GM12878 (cell line): Measurements from ENCODE around the gene FGF13. TPM values are rescaled to one million over a fixed set of nuclear protein-coding genes. Genes with fewer than 3 reads are reported as not detected.

Source experiments
- ATAC-seq: fragments of 200-7000 bp; cut with Tn5 transposase; 3 replicates; pipeline ENCODE4 v1.9.1; 2020; ENCODE audit warnings: mild to moderate bottlenecking, moderate library complexity
- BruUV-seq: library from RNA; stranded (reverse); fragments of 400-500 nt; replicated peaks from 2 replicates; lab custom pipeline; 2021; lab: Mats Ljungman, UMichigan
- CTCF ChIA-PET: fragments of 300-600 bp; sonication (Branson Sonifier 250); formaldehyde crosslinking; extraction: SDS; loops from one replicate; lab custom pipeline; 2021; ENCODE audit warnings: inconsistent platforms; lab: Yijun Ruan, JAX
- POLR2A ChIA-PET: fragments of 350-600 bp; formaldehyde crosslinking; extraction: SDS; loops from one replicate; lab custom pipeline; 2021; ENCODE audit warnings: inconsistent platforms; lab: Charles Lee
- RAD21 ChIA-PET: fragments of 300-600 bp; sonication (Branson Sonifier 250); formaldehyde crosslinking; loops from one replicate; lab custom pipeline; 2023; ENCODE audit warnings: antibody characterized with exemption; ENCODE audit not compliant: unreplicated experiment; lab: Charles Lee
- SMC1A ChIA-PET: fragments of 300-600 bp; sonication (Branson Sonifier 250); formaldehyde crosslinking; loops from one replicate; lab custom pipeline; 2023; ENCODE audit not compliant: unreplicated experiment, uncharacterized antibody; lab: Charles Lee
- DNase-seq: peaks from one replicate; pipeline ENCODE4 v3.0.0-alpha.2; 2011; ENCODE audit warnings: low read depth, low spot score
- FAIRE-seq: peaks from 3 replicates; lab custom pipeline; 2011; peaks lifted over from hg19 to GRCh38; lab: Jason Lieb, UNC
- H2AFZ ChIP-seq: 2 replicates; pipeline ENCODE4 v1.6.0; 2011; ENCODE audit warnings: low read depth, low read length, control low read depth; ENCODE audit not compliant: control insufficient read depth
- H3K27ac ChIP-seq: 2 replicates; pipeline ENCODE4 v1.5.1; 2011; ENCODE audit warnings: control low read depth; ENCODE audit not compliant: control insufficient read depth, insufficient read depth
- H3K27me3 ChIP-seq, 2 experiments: replicated peaks in 1 of 2; 2 replicates each; pipeline versions ENCODE4 v1.6.0 to v1.6.1; 2011; ENCODE audit warnings: low read length in 1 of 2; ENCODE audit not compliant: control insufficient read depth in 2 of 2, insufficient read depth in 2 of 2
- H3K36me3 ChIP-seq, 2 experiments: 2 replicates each; pipeline ENCODE4 v1.5.1; 2011; ENCODE audit warnings: low read length in 1 of 2; ENCODE audit not compliant: control insufficient read depth in 2 of 2, insufficient read depth in 2 of 2
- H3K4me1 ChIP-seq: 2 replicates; pipeline ENCODE4 v1.6.1; 2011; ENCODE audit warnings: mild to moderate bottlenecking, low read length, moderate library complexity, mixed read lengths; ENCODE audit not compliant: control insufficient read depth, insufficient read depth
- H3K4me2 ChIP-seq: 2 replicates; pipeline ENCODE4 v1.6.0; 2011; ENCODE audit warnings: control low read depth; ENCODE audit not compliant: control insufficient read depth, insufficient read depth
- H3K4me3 ChIP-seq: fragments of 200-600 bp; sonication (generic); 2 replicates; pipeline ENCODE4 v1.5.1; 2016
- H3K79me2 ChIP-seq: 2 replicates; pipeline ENCODE4 v1.6.0; 2011; ENCODE audit warnings: low read length; ENCODE audit not compliant: control insufficient read depth, insufficient read depth
- H3K9ac ChIP-seq: 2 replicates; pipeline ENCODE4 v1.8.0; 2011; ENCODE audit warnings: low read length, control low read depth, mixed read lengths; ENCODE audit not compliant: control insufficient read depth, insufficient read depth
- H3K9me3 ChIP-seq: replicated peaks from 3 replicates; pipeline ENCODE4 v1.5.1; 2011; ENCODE audit warnings: mild to moderate bottlenecking, low read length; ENCODE audit not compliant: control insufficient read depth, insufficient read depth
- H4K20me1 ChIP-seq: 2 replicates; pipeline ENCODE4 v1.6.0; 2011; ENCODE audit not compliant: control insufficient read depth, insufficient read depth
- BMI1 ChIP-seq: fragments of 450-650 bp; IDR thresholded peaks from 2 replicates; pipeline ENCODE4 v1.6.1; 2016; ENCODE audit warnings: mild to moderate bottlenecking, moderate library complexity, borderline replicate concordance
- GATAD2B ChIP-seq: fragments of 450-650 bp; conservative IDR thresholded peaks from 2 replicates; pipeline ENCODE4 v1.6.1; 2017; ENCODE audit warnings: low read depth, mild to moderate bottlenecking, moderate library complexity
- NR2C1 ChIP-seq: fragments of 450-650 bp; IDR thresholded peaks from 2 replicates; pipeline ENCODE4 v1.6.1; 2017; ENCODE audit warnings: antibody characterized with exemption, mild to moderate bottlenecking, moderate library complexity
- POLR2A ChIP-seq: IDR thresholded peaks from 2 replicates; pipeline ENCODE4 v1.6.1; 2011; ENCODE audit warnings: low read depth, mild to moderate bottlenecking, low read length
- RCOR1 ChIP-seq: conservative IDR thresholded peaks from 2 replicates; pipeline ENCODE4 v1.6.1; 2012; ENCODE audit warnings: low read depth, low read length, improper control_type of control experiment
- RFX5 ChIP-seq: IDR thresholded peaks from 2 replicates; pipeline ENCODE4 v1.6.1; 2011; ENCODE audit warnings: low read depth, low read length, improper control_type of control experiment
- SREBF2 ChIP-seq: IDR thresholded peaks from 2 replicates; pipeline ENCODE4 v1.6.1; 2012; ENCODE audit warnings: mild to moderate bottlenecking, low read length
- ZZZ3 ChIP-seq: IDR thresholded peaks from 2 replicates; pipeline ENCODE4 v1.6.1; 2011; ENCODE audit warnings: low read depth; ENCODE audit not compliant: control insufficient read depth, insufficient read length
- WGBS: methylation state at CpG from one replicate; pipeline ENCODE4 v1.1.6; 2016; ENCODE audit warnings: low lambda C conversion rate; ENCODE audit not compliant: insufficient replicate concordance, insufficient coverage; ENCODE audit errors: missing lambda C conversion rate; 5-methylcytosine and 5-hydroxymethylcytosine counted together
- in situ Hi-C: fragments of 300-500 bp; cut with MboI; formaldehyde crosslinking; loops from 9 replicates; pipeline ENCODE4 v1.14.3; 2018; ENCODE audit warnings: mixed read lengths
- intact Hi-C: fragments of 100-400 bp; cut with micrococcal nuclease; formaldehyde crosslinking; loops from one replicate; pipeline ENCODE4 v1.14.2; 2022; ENCODE audit not compliant: unreplicated experiment
- polyA plus RNA-seq, 11 experiments: library from polyadenylated mRNA; depleted of rRNA in 4 of 11; unstranded in 6 of 11; stranded (reverse) in 5 of 11; fragments of >200 nt; fragmentation: Nextera tagmentation in 4 of 11; fragmentation: Illumina TruSeq in 1 of 11; extraction: Ambion mirVana in 4 of 11; extraction: Trizol in 1 of 11; gene quantifications; 1 replicate in 1 of 11; 2 replicates in 10 of 11; pipeline versions ENCODE4 v1.2.1 to v1.2.3, GENCODE V29; 2011 to 2016; ENCODE audit warnings: inconsistent platforms in 2 of 11, missing spikeins in 2 of 11, low read depth in 1 of 11
- total RNA-seq, 4 experiments: library from RNA; depleted of rRNA in 3 of 4; stranded (reverse); fragments of >200 nt in 3 of 4; fragmentation: Illumina TruSeq in 1 of 4; extraction: Trizol in 1 of 4; gene quantifications; 2 replicates each; pipeline versions ENCODE4 v1.2.1 to v1.2.3, GENCODE V29; 2013 to 2021
- TF ChIP-seq, protein P1 (sequence below): fragments of 450-650 bp; IDR thresholded peaks from 2 replicates; pipeline ENCODE4 v1.6.1; 2017; ENCODE audit warnings: mild to moderate bottlenecking, low read depth, inconsistent platforms; ENCODE audit not compliant: poor library complexity, severe bottlenecking
- TF ChIP-seq, protein P2 (sequence below): IDR thresholded peaks from 2 replicates; pipeline ENCODE4 v1.6.1; 2012; ENCODE audit warnings: low read depth, low read length, improper control_type of control experiment

FGF13 gene
- total and polyA plus RNA-seq, 10 of the 15 experiments (the other 5 are each of a cell fraction or from before 2014, with no cell fraction given), result 0.08 to 0.68 (median 0.28) TPM; not detected in 1

DNA sequence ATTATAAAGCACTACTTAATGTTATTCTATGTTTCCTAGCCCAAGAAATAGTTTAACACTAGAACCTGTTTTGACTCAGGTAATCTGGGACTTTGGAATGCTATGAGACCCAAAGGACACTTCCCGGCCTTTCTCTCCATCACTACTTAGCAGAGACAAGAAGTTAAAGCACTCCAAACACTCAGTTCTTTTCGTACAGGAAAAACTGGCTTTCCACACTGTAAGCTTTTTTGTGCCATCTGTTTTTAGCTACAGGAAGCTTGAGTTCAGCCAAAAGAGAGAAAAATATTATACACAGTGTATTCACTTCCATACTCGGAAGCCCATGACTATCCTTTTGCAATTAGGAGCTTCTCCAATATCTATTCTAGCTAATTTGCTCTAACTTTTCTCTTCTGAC lies 7.9 kb upstream of the FGF13 start:
- DNase-seq (no peak), FAIRE-seq (no peak), ATAC-seq (no peak)
- TF ChIP-seq GATAD2B, result no peak
- no peak for TF ChIP-seq POLR2A
- TF ChIP-seq NR2C1, result no peak
- TF ChIP-seq SREBF2, result no peak
- TF ChIP-seq ZZZ3, result no peak
- TF ChIP-seq, protein P1, sequence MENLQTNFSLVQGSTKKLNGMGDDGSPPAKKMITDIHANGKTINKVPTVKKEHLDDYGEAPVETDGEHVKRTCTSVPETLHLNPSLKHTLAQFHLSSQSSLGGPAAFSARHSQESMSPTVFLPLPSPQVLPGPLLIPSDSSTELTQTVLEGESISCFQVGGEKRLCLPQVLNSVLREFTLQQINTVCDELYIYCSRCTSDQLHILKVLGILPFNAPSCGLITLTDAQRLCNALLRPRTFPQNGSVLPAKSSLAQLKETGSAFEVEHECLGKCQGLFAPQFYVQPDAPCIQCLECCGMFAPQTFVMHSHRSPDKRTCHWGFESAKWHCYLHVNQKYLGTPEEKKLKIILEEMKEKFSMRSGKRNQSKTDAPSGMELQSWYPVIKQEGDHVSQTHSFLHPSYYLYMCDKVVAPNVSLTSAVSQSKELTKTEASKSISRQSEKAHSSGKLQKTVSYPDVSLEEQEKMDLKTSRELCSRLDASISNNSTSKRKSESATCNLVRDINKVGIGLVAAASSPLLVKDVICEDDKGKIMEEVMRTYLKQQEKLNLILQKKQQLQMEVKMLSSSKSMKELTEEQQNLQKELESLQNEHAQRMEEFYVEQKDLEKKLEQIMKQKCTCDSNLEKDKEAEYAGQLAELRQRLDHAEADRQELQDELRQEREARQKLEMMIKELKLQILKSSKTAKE, result no peak
- no peak for TF ChIP-seq RCOR1
- no peak for TF ChIP-seq BMI1
- TF ChIP-seq, protein P2, sequence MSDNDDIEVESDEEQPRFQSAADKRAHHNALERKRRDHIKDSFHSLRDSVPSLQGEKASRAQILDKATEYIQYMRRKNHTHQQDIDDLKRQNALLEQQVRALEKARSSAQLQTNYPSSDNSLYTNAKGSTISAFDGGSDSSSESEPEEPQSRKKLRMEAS, result no peak
- TF ChIP-seq RFX5, result no peak
- H3K4me2 ChIP-seq, result no peak overlapping the region
- no peaks in the 10 kb centered on the region for H3K27me3 ChIP-seq
- no peak overlapping the region for H3K4me3 ChIP-seq
- WGBS, result 30% methylated on average over 3 of the region's 3 CpGs
- no peak overlapping the region for H2AFZ ChIP-seq
- SMC1A ChIA-PET, result no interaction called here
- intact Hi-C loops (no loop called here), in situ Hi-C loops (no loop called here)
- no peaks in the 10 kb centered on the region for H3K9me3 ChIP-seq
- H3K79me2 ChIP-seq, result no peaks in the 10 kb centered on the region
- CTCF ChIA-PET, result interaction anchor here (1.2 kb wide), 1 partner anchor 23 kb away, joined by 3 read pairs; no protein-coding TSS in a partner anchor
- RAD21 ChIA-PET, result no interaction called here
- H3K27ac ChIP-seq, result no peak overlapping the region
- no peaks in the 10 kb centered on the region for H3K4me1 ChIP-seq
- H3K9ac ChIP-seq, result no peak overlapping the region
- POLR2A ChIA-PET, result no interaction called here
- no TSS peak for BruUV-seq
- no peaks in the 10 kb centered on the region for H4K20me1 ChIP-seq
- no peaks in the 10 kb centered on the region for H3K36me3 ChIP-seq
